HG03469 (cell line): ENCODE results near the gene TPRG1L.
"Not testable (repeated sequence)": the region's sequence is repeated elsewhere in the genome, so short reads cannot be mapped to it uniquely, and the experiment has no call there.

ENCODE experiments used
- ATAC-seq: cut with Tn5 transposase; IDR thresholded peaks from one replicate; pipeline ENCODE4 v1.9.1; 2021; ENCODE audit warnings: mild to moderate bottlenecking, moderate library complexity, moderate number of reproducible peaks; ENCODE audit not compliant: unreplicated experiment

The TPRG1L gene

GRCh38 chr1:3624200-3625136 is at the start of gene TPRG1L:
Gene TPRG1L (plus strand): TSS chr1:3625015. CDS start chr1:3625073, 58 bp downstream.
- peak; percentile 83 for ATAC-seq

- not testable (repeated sequence) for ATAC-seq
Observed at GRCh38 chr1:3575515-3575914, 49.3 kb upstream of the TPRG1L start.

GRCh38 chr1:3575993-3576392 is 48.8 kb upstream of the TPRG1L start:
- ATAC-seq: no peak

- no peak for ATAC-seq
Observed at GRCh38 chr1:3577300-3577699, 47.5 kb upstream of the TPRG1L start.

DNA sequence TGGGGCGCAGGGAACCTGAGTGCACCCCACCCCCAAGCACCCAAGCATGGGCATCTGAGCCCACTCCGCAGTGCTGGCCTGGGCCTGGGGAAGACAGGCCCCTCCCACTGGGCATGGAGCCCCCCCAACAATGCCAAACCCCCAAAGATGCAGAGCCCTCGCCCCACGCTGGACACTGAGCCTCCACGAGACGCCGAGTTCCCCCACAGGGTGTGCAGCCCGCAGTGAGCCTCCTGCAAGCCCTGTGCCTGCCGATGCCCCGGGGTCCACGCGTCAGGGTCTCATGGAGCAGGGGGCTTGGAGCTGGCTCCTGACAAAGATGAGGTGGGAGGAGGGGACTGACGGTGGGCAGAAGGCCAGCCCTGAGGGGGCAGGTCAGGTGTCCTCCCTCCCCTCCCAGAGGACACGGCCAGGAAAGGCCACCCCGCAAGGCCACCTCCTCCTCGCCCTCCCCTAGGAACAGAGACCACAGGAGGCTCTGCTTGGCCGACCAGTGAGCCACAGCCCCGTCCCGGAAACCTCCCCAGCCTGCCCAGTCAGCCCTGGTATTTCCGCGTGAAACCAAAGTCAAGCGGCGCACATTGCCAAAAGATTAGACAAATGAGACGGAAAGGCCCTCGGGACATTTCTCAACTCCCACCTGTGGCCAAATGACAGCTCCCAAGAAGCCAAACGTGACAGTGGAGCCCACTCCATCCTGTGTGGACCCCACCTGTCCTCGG is 46.9 kb upstream of the TPRG1L start:
- ATAC-seq: no peak

- no peak for ATAC-seq
Observed at GRCh38 chr1:3578433-3578805, 46.4 kb upstream of the TPRG1L start.

DNA sequence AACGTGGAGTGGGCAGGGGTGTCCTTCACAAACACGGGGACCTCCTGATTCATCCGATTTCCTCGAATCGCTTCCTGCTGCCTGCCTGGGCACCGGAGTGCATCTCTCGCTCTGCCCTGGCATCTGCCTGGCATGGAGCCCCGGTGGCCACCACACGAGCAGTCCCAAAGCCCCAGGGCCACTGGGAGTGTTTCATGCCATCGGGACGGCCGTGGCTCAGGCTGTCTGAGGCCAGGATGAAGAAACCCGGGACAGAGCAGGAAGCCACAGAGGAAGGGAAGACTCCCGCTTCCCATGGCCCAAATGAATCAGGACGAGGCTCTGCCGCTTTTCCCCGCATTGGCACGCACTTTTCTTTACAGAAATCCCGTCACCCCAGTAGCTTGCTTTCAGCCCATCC is 45.9 kb upstream of the TPRG1L start:
- ATAC-seq: no peak

DNA sequence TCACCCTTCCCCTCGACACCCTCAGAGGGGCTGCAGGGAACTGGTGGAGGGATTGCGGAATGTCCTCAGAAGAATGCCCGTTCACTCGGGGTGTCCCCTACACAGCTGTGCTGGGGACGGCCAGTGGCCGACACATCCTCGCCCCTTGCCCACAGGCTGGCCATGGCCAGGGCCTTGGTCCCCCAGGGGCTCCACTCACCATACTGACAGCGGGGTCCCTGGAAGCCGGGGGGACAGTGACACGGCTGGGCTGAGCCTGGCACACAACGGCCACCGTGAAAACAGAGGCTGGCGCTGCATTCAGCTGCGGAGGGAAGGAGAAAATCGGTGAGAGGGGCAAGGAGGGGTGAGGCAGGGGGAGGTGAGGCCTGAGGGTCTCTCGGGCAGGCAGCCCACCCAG is 45.2 kb upstream of the TPRG1L start:
- no peak for ATAC-seq

DNA sequence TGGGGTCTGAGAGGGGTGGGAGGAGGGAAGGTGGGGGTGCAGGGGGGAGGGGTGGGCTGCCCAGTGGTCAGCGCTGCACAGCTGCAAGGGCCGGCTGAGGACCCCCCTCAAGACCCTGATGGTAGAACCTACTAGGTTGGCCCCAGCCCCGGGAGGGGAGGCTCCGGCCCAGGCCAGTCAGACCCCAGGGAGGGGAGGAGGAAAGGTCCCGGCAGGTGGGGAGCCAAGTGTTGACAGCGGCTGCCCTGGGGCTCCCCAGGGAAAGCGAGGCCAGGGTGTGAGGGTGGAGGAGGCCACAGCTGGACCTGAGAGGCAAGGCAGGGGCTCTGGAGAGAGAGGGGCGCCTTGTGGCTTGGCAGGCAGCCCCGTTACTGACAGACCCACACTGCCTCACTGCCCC is 44.6 kb upstream of the TPRG1L start:
- no peak for ATAC-seq

- ATAC-seq: no peak
Observed at GRCh38 chr1:3581296-3582036, 43.3 kb upstream of the TPRG1L start.

DNA sequence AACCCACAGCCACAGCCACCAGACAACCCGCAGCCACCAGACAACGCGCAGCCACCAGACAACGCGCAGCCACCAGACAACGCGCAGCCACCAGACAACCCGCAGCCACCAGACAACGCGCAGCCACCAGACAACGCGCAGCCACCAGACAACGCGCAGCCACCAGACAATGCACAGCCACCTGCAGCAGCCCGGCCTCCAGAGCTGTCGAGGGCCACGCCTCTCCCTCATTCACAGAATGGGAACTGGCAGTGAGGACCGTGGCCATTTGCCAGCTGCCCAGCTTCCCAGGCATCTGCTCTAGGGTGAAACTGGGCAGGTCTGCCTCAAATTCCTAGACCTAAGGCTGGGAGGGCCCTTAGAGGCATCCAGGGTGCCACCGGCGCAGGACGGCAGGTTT is 41.1 kb upstream of the TPRG1L start:
- not testable (repeated sequence) for ATAC-seq

- ATAC-seq: no peak
Observed at GRCh38 chr1:3584915-3585314, 39.9 kb upstream of the TPRG1L start.

- ATAC-seq: not testable (repeated sequence)
Observed at GRCh38 chr1:3585353-3585868, 39.4 kb upstream of the TPRG1L start.

DNA sequence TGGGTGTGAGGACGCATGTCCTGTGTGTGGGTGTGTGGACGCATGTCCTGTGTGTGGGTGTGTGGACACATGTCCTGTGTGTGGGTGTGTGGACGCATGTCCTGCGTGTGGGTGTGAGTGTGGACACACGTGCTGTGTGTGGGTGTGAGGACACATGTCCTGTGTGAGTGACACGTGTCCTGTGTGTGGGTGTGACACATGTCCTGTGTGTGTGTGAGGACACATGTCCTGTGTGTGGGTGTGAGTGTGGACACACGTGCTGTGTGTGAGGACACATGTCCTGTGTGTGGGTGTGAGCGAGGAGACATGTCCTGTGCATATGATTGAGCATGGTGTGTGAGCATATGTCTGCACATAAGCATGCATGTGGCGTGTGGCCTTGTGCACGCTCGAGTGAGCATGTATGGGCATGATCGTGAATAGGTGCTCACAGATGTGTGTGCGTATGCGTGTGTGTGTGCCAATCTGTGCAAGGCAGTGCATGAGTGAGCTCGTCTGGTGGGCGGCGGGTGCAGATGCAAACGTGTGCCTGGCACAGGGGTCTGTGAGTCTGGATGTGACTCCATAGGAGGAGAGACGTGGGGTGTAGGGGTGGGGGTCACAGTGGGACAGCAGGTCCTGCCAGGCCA is 38.8 kb upstream of the TPRG1L start:
- ATAC-seq: no peak

DNA sequence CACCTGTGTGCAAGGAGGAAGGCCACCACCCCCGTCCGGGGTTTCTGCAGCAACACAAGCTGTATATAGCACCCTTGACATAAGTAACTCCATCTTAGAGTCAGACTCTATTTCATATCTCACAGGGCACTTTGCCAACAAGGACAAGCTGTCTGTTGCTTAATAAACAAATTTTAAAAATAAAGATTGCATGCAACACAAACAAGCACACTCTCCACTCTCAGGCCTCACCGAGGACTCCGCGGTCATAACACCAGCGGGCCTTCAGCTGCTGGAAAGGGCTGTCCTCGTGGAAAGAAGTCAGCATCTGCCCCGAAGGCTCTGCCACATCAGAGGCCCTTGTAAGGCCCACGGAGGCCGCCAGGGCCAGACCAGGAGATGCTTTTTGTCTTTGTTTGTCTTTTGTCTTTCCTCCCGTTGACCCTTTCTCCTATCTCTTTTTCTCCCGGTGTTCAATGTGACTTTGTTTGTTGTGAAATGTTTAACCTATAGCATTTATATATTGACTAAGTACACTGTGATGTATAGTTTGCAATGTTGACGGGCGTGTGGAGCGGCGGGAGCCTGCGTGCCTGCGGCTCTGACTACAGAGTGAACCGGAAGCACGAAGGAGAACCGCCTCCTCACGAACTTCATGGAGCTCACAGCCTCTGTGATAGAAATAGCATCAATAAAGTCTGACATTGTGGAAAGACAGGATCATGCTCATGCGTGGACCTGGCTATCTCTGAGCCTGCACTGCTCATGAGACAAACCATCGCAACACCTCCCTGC is 37.6 kb upstream of the TPRG1L start:
- no peak for ATAC-seq

DNA sequence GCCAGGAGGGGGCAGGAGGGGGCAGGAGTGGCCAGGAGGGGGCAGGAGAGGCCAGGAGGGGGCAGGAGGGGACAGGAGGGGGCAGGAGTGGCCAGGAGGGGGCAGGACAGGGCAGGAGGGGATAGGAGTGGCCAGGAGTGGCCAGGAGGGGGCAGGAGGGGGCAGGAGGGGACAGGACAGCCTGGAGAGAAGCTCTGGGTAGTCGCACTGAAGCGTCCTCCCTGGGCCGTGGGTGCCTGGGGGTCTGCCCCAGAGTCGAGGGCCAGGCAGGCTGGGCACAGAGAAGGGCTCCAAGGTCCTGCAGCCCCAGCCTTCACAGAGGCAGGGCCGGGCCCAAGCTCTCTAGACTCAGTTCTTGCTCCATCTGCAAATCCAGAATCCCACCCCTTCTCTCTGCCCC is 36.4 kb upstream of the TPRG1L start:
- no peak for ATAC-seq

GRCh38 chr1:3590139-3590763 is 34.6 kb upstream of the TPRG1L start:
- ATAC-seq: no peak

GRCh38 chr1:3590951-3591865 is 33.6 kb upstream of the TPRG1L start:
- no peak for ATAC-seq
